DMS153 (cell line): ENCODE measurements around the gene MVB12B.

Source experiments
- DNase-seq: peaks from one replicate; lab custom pipeline; 2025; lab: John Stamatoyannopoulos, UW

Gene MVB12B

GRCh38 chr9:126386776-126387175 lies 60.1 kb downstream of the MVB12B start:
- DNase-seq = no peak

GRCh38 chr9:126388964-126389708 lies 62.5 kb downstream of the MVB12B start:
- no peak for DNase-seq

GRCh38 chr9:126389992-126390391 lies 63.4 kb downstream of the MVB12B start:
- DNase-seq = no peak

GRCh38 chr9:126390923-126391322 lies 64.3 kb downstream of the MVB12B start:
- no peak for DNase-seq

- DNase-seq = no peak
These were observed 65.4 kb downstream of the MVB12B start for GRCh38 chr9:126391713-126392661.

GRCh38 chr9:126392662-126393371 lies 66.2 kb downstream of the MVB12B start:
- no peak for DNase-seq

- no peak for DNase-seq
These were observed 67.2 kb downstream of the MVB12B start for GRCh38 chr9:126393876-126394275.

- no peak for DNase-seq
These were observed 68.2 kb downstream of the MVB12B start for GRCh38 chr9:126394802-126395201.

GRCh38 chr9:126395439-126396212 lies 69.0 kb downstream of the MVB12B start:
- DNase-seq = no peak

GRCh38 chr9:126397056-126397455 lies 70.4 kb downstream of the MVB12B start:
- no peak for DNase-seq

- DNase-seq = no peak
These were observed 71.9 kb downstream of the MVB12B start for GRCh38 chr9:126398403-126399058.

- DNase-seq = no peak
These were observed 72.6 kb downstream of the MVB12B start for GRCh38 chr9:126399251-126399650.

- DNase-seq = no peak
These were observed 73.2 kb downstream of the MVB12B start for GRCh38 chr9:126399789-126400188.

- no peak for DNase-seq
These were observed 73.9 kb downstream of the MVB12B start for GRCh38 chr9:126400571-126400970.

- DNase-seq = no peak
These were observed 74.5 kb downstream of the MVB12B start for GRCh38 chr9:126401107-126401506.

- no peak for DNase-seq
These were observed 75.0 kb downstream of the MVB12B start for GRCh38 chr9:126401581-126401980.

GRCh38 chr9:126403397-126403796 lies 76.8 kb downstream of the MVB12B start:
- no peak for DNase-seq

GRCh38 chr9:126404459-126404858 lies 77.8 kb downstream of the MVB12B start:
- DNase-seq = no peak

- DNase-seq = no peak
These were observed 79.5 kb downstream of the MVB12B start for GRCh38 chr9:126406075-126406667.

GRCh38 chr9:126407114-126407870 lies 80.7 kb downstream of the MVB12B start:
- no peak for DNase-seq
